Stimulated activated CD8-positive, alpha-beta memory T cell treated with anti-CD3 and anti-CD28 coated beads, Interleukin-2, amount 100 ng/mL, for 48 hours (primary cell): ENCODE data around the gene ABI2.
A peak's percentile ranks its signal among the peaks of the same experiment; 100 is the strongest.

ENCODE experiments used
- DNase-seq, 2 donors: peaks; one replicate each; pipeline ENCODE4 v3.0.0-alpha.2; 2020; ENCODE audit warnings: low read depth in 2 of 2

ABI2 gene

DNA sequence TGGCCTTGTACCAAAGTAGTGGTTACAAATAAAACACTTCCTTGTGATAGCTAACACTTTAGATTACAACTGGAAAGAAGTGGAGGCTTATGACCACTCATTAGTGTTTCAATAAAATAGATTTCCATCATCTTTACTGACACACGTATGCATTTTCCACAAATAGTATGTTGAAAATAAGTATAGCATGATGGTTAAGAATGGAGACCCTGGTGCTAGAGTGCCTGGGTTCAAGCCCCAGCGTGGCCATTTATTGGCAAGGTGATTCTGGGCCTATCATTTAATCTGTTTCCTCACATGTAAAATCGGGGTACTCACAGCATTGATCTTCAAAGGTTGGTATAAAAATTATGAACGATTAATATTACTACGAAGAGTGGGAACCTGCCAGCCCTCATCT lies 152.4 kb downstream of the ABI2 start:
- no peak for DNase-seq

DNA sequence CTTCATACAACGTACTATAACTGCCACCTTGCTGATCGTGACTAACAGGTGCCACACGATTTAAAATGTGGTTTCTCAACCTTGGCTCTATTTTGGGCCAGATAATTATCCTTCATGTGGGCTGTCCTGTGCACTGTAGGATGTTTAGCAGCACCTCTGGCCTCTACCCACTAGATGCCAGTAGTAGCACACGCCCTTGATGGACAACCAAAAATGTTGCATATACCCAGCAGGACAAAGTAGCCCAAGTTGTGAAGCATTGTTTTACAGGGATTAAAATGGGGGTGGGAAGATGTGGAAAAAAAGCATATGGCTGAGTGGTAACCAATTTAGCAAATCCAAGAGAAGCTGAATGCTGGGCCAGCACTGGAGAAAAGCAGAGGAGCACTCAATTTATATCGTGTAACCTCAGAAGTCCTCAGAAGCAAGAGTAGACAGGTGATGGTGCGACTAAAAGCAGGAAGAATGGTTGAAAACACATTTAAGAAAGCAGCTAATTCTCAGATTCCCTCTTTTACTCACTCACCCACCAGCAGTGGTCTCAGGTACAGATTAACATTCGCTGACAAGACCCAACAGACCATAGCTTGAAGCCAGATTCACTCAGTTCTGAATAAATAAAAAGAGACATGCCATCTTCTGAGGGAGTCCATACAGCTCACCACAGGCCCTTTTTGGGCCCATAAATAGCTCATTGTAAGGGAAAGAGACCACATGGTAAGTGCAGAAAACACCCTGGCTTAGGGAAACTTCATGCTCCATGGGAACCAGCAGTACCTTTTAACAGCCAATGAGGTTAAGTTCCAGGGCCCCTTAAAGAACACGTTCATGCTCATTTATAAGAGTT lies 156.3 kb downstream of the ABI2 start:
- peak; percentile 5 to 6 for DNase-seq

DNA sequence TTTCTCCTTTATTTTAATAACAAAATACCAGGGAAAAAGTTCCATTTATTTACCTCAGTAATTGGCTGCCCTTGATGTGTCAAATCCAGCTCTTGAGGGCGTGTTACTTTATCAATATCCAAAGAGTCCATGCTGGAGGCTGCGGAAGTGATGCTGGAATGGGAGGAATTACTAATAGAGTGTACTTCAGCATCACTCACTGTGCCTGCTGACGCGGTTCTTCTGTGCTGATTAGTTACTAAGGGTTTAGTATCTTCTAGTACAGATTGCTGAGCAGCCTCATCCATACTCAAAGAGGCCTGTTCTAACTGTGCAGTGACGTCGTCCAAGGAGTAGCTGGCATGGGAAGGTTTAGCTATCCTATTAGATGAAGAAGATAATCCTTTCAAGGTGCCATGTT lies 161.3 kb downstream of the ABI2 start:
- no peak for DNase-seq

DNA sequence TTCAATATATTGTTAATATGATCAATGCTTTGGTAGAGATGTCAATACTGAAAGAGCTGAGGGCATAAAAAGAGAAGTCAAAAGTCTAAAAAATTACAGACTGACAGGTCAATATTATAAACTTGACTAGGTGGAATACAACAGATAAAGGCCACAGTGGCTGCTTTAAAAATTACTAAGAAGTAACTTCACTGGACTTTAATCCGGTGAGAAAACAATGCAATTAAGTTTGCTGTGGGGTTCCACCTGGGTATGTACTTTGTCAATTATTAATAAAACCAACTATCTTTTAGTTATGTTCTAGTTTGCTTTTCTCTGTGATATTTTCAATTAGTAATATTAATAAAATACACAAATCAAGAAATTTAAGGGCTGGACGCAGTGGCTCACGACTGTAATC lies 162.2 kb downstream of the ABI2 start:
- DNase-seq: no peak

DNA sequence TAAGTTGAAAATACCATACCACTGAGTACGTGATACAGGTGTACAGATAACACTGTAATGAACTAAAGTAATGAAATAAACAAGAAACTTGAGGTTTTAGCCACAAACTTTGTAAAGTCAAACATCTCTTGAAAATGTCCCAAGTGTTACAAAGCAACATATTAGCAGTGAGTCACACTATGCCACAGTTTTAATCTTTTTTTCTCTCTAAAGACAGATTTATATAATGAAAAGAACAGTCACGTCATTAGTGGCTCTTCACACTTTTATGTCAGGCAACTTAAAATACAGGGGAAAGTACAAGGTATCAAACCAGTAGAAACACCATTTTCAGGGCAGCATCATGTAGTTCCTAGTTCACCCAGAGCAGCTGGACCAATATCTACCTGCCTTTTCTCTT lies 164.8 kb downstream of the ABI2 start:
- no peak for DNase-seq
